GM10248 (cell line): ENCODE data around the gene CLIC2.
"Not testable (repeated sequence)": the region's sequence is repeated elsewhere in the genome, so short reads cannot be mapped to it uniquely, and the experiment has no call there.

ENCODE experiments used
- CTCF ChIA-PET: fragments of 300-600 bp; sonication (Branson Sonifier 250); formaldehyde crosslinking; extraction: SDS; loops from one replicate; lab custom pipeline; 2021; ENCODE audit warnings: antibody characterized with exemption; lab: Yijun Ruan, JAX
- POLR2A ChIA-PET: fragments of 350-650 bp; sonication (Branson Sonifier 250); formaldehyde crosslinking; extraction: SDS; loops from one replicate; lab custom pipeline; 2020; ENCODE audit warnings: antibody characterized with exemption; lab: Yijun Ruan, JAX
- DNase-seq: peaks from one replicate; pipeline ENCODE4 v3.0.0; 2012; ENCODE audit errors: extremely low spot score
- CTCF ChIP-seq: IDR thresholded peaks from 2 replicates; pipeline ENCODE4 v1.5.1; 2012; ENCODE audit warnings: mild to moderate bottlenecking, low read depth; ENCODE audit errors: extremely low read depth, missing control alignments, control extremely low read depth

Gene CLIC2

GRCh38 chrX:155334486-155335336, at the start of gene CLIC2:
Gene CLIC2, minus strand, starts transcription at chrX:155334614. Its CDS starts 187 bp downstream, at chrX:155334427.
- DNase-seq: no peak
- ChIA-PET POLR2A (no interaction called here), CTCF (interaction anchor here (1.4 kb wide), 1 partner anchor 118 kb away, joined by 3 read pairs; no protein-coding TSS in a partner anchor)
- TF ChIP-seq CTCF: no peak

- CTCF ChIA-PET, POLR2A ChIA-PET, DNase-seq: not testable (repeated sequence)
Measured at GRCh38 chrX:155382529-155382967, 48.1 kb upstream of the CLIC2 start.

GRCh38 chrX:155381843-155382528, 47.6 kb upstream of the CLIC2 start, which contains the start of gene F8A2:
Gene F8A2, plus strand, starts transcription at chrX:155382095. Its CDS starts 20 bp downstream, at chrX:155382115.
- CTCF ChIA-PET, POLR2A ChIA-PET, DNase-seq: not testable (repeated sequence)

GRCh38 chrX:155379802-155380201, 45.4 kb upstream of the CLIC2 start:
- CTCF ChIA-PET, POLR2A ChIA-PET, DNase-seq: not testable (repeated sequence)

GRCh38 chrX:155373777-155374458, 39.5 kb upstream of the CLIC2 start:
- CTCF ChIA-PET, POLR2A ChIA-PET: not testable (repeated sequence)

GRCh38 chrX:155363712-155364111, 29.3 kb upstream of the CLIC2 start:
- POLR2A ChIA-PET: not testable (repeated sequence)

More at GRCh38 chrX:155373777-155374458, 39.5 kb upstream of the CLIC2 start:
- not testable (repeated sequence) for DNase-seq

GRCh38 chrX:155349448-155349847, 15.0 kb upstream of the CLIC2 start:
- POLR2A ChIA-PET, CTCF ChIA-PET, DNase-seq: not testable (repeated sequence)

More at GRCh38 chrX:155363712-155364111, 29.3 kb upstream of the CLIC2 start:
- CTCF ChIA-PET, DNase-seq: not testable (repeated sequence)

- POLR2A ChIA-PET, CTCF ChIA-PET, DNase-seq: not testable (repeated sequence)
Measured at GRCh38 chrX:155345689-155346088, 11.3 kb upstream of the CLIC2 start.

GRCh38 chrX:155335337-155335712, 911 bp upstream of the CLIC2 start:
- DNase-seq, POLR2A ChIA-PET, CTCF ChIA-PET: not testable (repeated sequence)

GRCh38 chrX:155333544-155334100, 792 bp downstream of the CLIC2 start:
- DNase-seq: no peak
- TF ChIP-seq CTCF: no peak
- ChIA-PET CTCF (interaction anchor here (1.4 kb wide), 1 partner anchor 117 kb away, joined by 3 read pairs; no protein-coding TSS in a partner anchor), POLR2A (interaction anchor here (0.7 kb wide), 1 partner anchor 229 kb away, joined by 6 read pairs; no protein-coding TSS in a partner anchor)
